ENCODE results near the gene NHERF1.

Gene NHERF1

DNA sequence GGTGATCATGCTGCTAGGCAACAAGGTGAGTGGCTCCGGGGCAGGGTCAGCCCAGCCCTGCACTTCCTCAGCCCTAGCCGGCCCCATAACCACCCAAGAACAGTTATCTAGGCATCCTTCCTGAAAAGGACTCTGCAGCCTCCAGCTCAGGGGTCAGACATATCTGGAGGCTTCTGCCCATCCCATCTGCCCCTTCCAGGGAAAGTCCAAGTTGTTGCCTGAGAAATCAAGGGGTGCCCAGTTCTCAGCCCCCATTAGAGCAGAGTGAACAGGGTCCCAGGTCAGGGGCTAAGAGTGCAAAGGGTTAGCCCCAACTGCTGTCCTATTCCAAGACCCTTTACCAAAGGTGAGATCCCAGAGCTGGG, 4.1 kb upstream of the NHERF1 start:
- peaks cover 15% of the 10 kb centered on the region for H3K4me1 ChIP-seq (ENCODE audit: control insufficient read depth, insufficient read depth, low read length)
- H3K27me3 ChIP-seq (ENCODE audit: control insufficient read depth, insufficient read depth, low read length): no peaks in the 10 kb centered on the region
- no peaks in the 10 kb centered on the region for H3K9me3 ChIP-seq (ENCODE audit: control insufficient read depth, insufficient read depth, low read length)
- no peak overlapping the region for H3K9ac ChIP-seq (ENCODE audit: low read depth, low read length)
- no peak overlapping the region for H3K4me3 ChIP-seq (ENCODE audit: low read depth, low read length)
- H3K36me3 ChIP-seq (ENCODE audit: control insufficient read depth, insufficient read depth, low read length): peaks cover 3% of the 10 kb centered on the region

DNA sequence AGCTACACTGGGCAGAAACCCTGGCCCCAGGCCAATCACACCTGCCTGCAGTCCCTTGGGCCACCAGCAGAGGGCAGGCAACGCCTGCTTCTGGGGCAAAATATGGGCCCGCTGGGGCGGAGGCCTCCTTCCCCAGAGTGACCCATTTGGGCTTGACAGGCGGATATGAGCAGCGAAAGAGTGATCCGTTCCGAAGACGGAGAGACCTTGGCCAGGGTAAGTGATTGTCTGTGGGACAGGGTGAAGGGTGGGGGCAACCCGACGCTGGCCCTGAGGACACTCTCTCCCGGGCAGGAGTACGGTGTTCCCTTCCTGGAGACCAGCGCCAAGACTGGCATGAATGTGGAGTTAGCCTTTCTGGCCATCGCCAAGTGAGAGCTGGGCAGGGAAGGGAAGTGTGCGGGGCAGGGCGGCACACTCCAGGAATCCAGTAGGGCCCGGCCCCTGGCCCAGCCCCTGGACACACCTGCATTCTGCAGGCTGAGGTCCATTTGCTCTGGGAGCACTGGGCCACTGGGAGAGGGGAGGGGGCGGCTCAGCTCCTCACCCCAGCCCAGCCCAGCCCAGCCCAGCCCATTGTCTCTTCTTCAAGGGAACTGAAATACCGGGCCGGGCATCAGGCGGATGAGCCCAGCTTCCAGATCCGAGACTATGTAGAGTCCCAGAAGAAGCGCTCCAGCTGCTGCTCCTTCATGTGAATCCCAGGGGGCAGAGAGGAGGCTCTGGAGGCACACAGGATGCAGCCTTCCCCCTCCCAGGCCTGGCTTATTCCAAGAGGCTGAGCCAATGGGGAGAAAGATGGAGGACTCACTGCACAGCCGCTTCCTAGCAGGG, 3.5 kb upstream of the NHERF1 start:
- peak overlapping the region; percentile 49 for H3K4me3 ChIP-seq (ENCODE audit: low read depth, low read length)
- H3K4me1 ChIP-seq (ENCODE audit: control insufficient read depth, insufficient read depth, low read length): peaks cover 15% of the 10 kb centered on the region
- H3K9me3 ChIP-seq (ENCODE audit: control insufficient read depth, insufficient read depth, low read length): no peaks in the 10 kb centered on the region
- H3K9ac ChIP-seq (ENCODE audit: low read depth, low read length): no peak overlapping the region
- no peaks in the 10 kb centered on the region for H3K27me3 ChIP-seq (ENCODE audit: control insufficient read depth, insufficient read depth, low read length)
- peaks cover 3% of the 10 kb centered on the region for H3K36me3 ChIP-seq (ENCODE audit: control insufficient read depth, insufficient read depth, low read length)

DNA sequence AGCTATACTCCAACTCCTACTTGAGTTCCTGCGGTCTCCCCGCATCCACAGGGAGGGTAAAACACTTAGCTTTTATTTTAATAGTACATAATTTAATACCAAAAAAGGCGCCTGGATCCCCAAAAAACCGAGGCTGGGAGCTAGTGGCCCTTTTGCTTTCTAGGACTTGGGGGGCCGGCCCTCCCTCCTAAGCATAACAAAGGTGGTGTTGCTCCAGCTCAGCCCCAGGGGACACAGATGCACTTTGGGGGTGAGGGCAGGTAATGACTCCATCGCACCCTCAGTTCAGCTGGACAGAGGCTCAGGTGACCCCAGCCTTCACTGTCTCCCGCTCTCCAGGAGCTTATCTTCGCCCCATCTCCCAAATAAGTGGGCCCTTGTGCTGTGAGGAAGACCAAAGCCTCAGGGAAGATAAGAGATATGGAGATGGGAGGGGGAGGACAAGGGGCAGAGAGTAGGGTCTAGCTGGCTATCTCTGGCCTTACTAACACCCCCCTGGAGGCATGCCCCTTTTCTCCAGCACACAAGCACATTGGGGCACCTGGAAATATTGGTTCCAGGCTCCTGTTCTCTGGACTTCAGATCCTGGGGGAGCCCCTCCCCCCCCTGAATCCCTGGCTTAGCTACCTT, 2.8 kb upstream of the NHERF1 start:
- H3K36me3 ChIP-seq (ENCODE audit: control insufficient read depth, insufficient read depth, low read length): peaks cover 3% of the 10 kb centered on the region
- H3K9ac ChIP-seq (ENCODE audit: low read depth, low read length): no peak overlapping the region
- H3K4me1 ChIP-seq (ENCODE audit: control insufficient read depth, insufficient read depth, low read length): peaks cover 18% of the 10 kb centered on the region
- no peaks in the 10 kb centered on the region for H3K9me3 ChIP-seq (ENCODE audit: control insufficient read depth, insufficient read depth, low read length)
- H3K27me3 ChIP-seq (ENCODE audit: control insufficient read depth, insufficient read depth, low read length): no peaks in the 10 kb centered on the region
- peak overlapping the region; percentile 18 for H3K4me3 ChIP-seq (ENCODE audit: low read depth, low read length)

DNA sequence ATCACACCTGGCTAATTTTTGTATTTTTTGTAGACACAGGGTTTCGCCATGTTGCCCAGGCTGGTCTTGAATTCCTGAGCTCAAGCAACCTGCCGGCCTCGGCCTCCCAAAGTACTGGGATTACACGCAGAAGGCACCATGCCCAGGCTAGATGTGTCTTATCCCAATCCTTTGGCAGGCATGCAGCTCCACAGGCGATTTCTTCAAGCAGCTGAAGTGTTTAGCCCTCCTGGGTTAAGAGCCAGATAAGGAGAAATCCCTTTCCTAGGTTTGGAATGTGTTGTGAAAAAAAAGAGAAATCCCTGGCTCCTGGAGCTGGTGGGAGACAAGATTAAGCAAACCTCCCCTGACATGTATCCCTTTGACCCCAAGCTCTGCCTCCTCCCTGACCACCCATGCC, 2.1 kb upstream of the NHERF1 start:
- no peak overlapping the region for H3K9ac ChIP-seq (ENCODE audit: low read depth, low read length)
- H3K27me3 ChIP-seq (ENCODE audit: control insufficient read depth, insufficient read depth, low read length): no peaks in the 10 kb centered on the region
- H3K9me3 ChIP-seq (ENCODE audit: control insufficient read depth, insufficient read depth, low read length): no peaks in the 10 kb centered on the region
- peaks cover 25% of the 10 kb centered on the region for H3K4me1 ChIP-seq (ENCODE audit: control insufficient read depth, insufficient read depth, low read length)
- no peak overlapping the region for H3K4me3 ChIP-seq (ENCODE audit: low read depth, low read length)
- H3K36me3 ChIP-seq (ENCODE audit: control insufficient read depth, insufficient read depth, low read length): peaks cover 6% of the 10 kb centered on the region

DNA sequence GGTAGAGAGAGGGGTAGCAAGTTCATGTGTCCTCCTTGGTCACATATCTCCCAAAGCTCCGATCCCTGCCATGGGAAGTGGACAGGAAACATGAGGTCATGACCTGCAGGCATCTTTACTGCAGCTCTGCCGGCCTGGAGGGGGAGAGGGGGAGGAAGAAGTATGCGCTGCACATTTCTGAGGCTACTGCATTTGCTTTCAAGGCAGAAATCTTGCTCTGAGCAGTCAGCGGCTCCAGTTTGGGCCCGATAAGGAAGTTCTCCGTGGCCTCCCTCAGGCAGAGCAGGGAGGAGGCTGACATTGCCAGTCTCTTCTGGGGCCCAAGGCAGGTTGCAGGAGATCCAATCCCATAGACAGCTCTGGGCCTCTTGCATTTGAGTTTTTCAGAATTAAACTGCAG, 1.5 kb upstream of the NHERF1 start:
- Histone ChIP-seq H3K4me3 (ENCODE audit: low read depth, low read length) (no peak overlapping the region), H3K9me3 (ENCODE audit: control insufficient read depth, insufficient read depth, low read length) (no peaks in the 10 kb centered on the region), H3K36me3 (ENCODE audit: control insufficient read depth, insufficient read depth, low read length) (peaks cover 6% of the 10 kb centered on the region), H3K27me3 (ENCODE audit: control insufficient read depth, insufficient read depth, low read length) (no peaks in the 10 kb centered on the region), H3K9ac (ENCODE audit: low read depth, low read length) (no peak overlapping the region), H3K4me1 (ENCODE audit: control insufficient read depth, insufficient read depth, low read length) (peaks cover 25% of the 10 kb centered on the region)

DNA sequence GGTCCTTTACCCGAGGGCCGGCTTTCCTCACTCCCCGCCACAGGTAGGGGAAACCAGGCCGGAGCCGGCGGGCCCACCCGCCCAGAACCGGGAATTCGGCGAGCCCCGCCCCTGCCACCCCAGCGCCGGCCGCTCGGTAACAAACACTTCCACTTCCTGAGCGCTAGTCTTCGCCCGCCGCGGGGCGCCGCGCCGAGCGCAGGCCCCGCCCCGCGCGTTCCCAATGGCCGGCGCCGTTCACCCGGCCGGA, 224 bp upstream of the NHERF1 start:
- peak overlapping the region; percentile 32 for H3K4me3 ChIP-seq (ENCODE audit: low read depth, low read length)
- H3K9me3 ChIP-seq (ENCODE audit: control insufficient read depth, insufficient read depth, low read length): no peaks in the 10 kb centered on the region
- peaks cover 6% of the 10 kb centered on the region for H3K36me3 ChIP-seq (ENCODE audit: control insufficient read depth, insufficient read depth, low read length)
- H3K27me3 ChIP-seq (ENCODE audit: control insufficient read depth, insufficient read depth, low read length): no peaks in the 10 kb centered on the region
- no peak overlapping the region for H3K9ac ChIP-seq (ENCODE audit: low read depth, low read length)
- H3K4me1 ChIP-seq (ENCODE audit: control insufficient read depth, insufficient read depth, low read length): peaks cover 25% of the 10 kb centered on the region

DNA sequence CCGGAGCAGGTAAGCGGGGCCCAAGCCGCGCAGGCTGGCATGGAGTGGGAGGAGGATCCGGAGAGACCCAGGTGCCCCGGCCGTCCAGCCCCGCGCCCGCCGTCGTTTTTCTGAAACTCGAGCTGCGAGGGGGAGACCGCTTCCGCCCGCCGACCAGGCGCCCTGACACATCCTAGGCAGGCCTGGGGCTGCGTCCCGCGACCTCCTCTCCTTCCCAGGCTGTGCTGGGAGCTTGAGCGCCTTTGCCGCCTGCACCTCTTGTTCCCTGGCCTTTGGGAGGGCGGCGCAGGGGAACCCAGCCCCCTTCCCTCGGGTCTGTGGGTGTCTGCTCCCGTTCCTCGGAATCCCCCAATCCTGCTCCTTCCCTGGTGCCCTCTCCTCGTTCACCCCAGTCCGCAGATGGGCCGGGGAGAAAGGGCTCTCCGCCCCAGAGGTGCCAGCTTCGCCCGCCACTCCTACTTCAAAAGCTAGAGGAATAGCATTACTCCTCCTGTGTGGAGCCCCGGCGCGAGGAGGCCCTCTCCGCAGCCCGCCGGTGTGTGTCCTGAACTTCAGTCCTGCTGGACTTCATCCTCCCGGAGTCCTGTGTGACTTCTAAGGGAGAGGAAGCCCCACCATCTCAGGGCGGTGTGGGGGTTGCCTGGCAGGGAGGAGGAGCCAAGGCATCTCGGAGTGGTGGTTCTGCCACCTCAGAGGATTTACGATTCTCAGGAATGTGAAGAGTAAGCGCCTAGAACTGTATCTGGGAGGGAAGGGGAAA, 1.0 kb downstream of the NHERF1 start:
- H3K9me3 ChIP-seq (ENCODE audit: control insufficient read depth, insufficient read depth, low read length): no peaks in the 10 kb centered on the region
- no peaks in the 10 kb centered on the region for H3K27me3 ChIP-seq (ENCODE audit: control insufficient read depth, insufficient read depth, low read length)
- peaks cover 6% of the 10 kb centered on the region for H3K36me3 ChIP-seq (ENCODE audit: control insufficient read depth, insufficient read depth, low read length)
- peak overlapping the region; percentile 73 for H3K9ac ChIP-seq (ENCODE audit: low read depth, low read length)
- peaks cover 25% of the 10 kb centered on the region for H3K4me1 ChIP-seq (ENCODE audit: control insufficient read depth, insufficient read depth, low read length)
- H3K4me3 ChIP-seq (ENCODE audit: low read depth, low read length): peak overlapping the region; percentile 87

DNA sequence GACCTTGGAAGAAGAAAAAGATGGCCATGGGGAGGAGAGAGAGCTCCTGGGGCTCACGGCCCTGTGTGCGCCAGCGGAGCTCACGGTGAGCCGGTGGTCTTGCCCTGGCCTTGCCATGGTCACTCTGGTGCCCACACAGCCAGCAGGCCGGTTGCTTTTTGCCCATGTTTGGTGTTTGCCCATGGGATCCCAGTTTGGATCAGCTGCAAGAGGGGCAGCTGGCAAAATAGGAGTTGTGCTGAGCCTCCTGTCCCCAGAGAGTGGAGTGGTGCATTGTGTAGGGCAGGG, 1.6 kb downstream of the NHERF1 start:
- H3K4me1 ChIP-seq (ENCODE audit: control insufficient read depth, insufficient read depth, low read length): peaks cover 25% of the 10 kb centered on the region
- peak overlapping the region; percentile 54 for H3K9ac ChIP-seq (ENCODE audit: low read depth, low read length)
- no peaks in the 10 kb centered on the region for H3K9me3 ChIP-seq (ENCODE audit: control insufficient read depth, insufficient read depth, low read length)
- peaks cover 6% of the 10 kb centered on the region for H3K36me3 ChIP-seq (ENCODE audit: control insufficient read depth, insufficient read depth, low read length)
- no peaks in the 10 kb centered on the region for H3K27me3 ChIP-seq (ENCODE audit: control insufficient read depth, insufficient read depth, low read length)
- H3K4me3 ChIP-seq (ENCODE audit: low read depth, low read length): peak overlapping the region; percentile 87

DNA sequence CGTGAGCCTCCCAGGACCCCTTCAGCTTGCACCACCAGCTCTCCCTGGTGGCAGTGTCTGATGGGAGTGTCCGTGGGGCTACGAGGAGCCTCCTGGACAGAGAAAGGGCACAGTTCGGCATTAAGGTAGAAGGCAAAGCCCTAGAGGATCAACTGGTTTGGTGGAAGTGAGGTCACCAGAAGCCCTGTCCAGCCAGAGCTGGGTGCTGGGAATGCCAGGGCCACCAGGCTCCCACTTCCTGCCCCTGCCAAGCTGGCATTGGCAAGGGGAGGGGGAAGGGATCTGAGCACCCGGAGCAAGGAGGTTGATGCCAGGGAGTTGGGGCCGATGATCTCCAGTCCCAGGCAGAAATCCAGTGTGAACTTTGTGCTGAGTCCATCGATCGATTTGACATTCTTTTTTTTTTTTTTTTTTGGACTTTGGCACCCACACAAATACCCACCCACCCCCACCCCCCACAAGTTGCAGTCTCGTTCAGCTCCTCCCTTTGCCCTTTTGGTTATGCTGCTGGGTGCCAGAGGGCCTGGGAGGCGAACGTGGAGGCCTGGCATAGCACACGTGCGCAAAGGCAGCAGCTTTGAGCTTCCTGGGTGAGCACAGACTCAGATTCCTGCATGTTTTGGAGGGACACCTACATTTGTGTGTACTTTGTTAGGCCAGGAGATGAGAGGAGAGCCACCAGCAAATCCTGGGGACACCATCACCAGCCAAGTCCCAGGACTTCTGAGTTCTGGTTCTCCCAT, 2.1 kb downstream of the NHERF1 start:
- no peaks in the 10 kb centered on the region for H3K9me3 ChIP-seq (ENCODE audit: control insufficient read depth, insufficient read depth, low read length)
- H3K4me1 ChIP-seq (ENCODE audit: control insufficient read depth, insufficient read depth, low read length): peaks cover 24% of the 10 kb centered on the region
- H3K27me3 ChIP-seq (ENCODE audit: control insufficient read depth, insufficient read depth, low read length): no peaks in the 10 kb centered on the region
- peaks cover 6% of the 10 kb centered on the region for H3K36me3 ChIP-seq (ENCODE audit: control insufficient read depth, insufficient read depth, low read length)
- peak overlapping the region; percentile 87 for H3K4me3 ChIP-seq (ENCODE audit: low read depth, low read length)
- H3K9ac ChIP-seq (ENCODE audit: low read depth, low read length): peak overlapping the region; percentile 54

DNA sequence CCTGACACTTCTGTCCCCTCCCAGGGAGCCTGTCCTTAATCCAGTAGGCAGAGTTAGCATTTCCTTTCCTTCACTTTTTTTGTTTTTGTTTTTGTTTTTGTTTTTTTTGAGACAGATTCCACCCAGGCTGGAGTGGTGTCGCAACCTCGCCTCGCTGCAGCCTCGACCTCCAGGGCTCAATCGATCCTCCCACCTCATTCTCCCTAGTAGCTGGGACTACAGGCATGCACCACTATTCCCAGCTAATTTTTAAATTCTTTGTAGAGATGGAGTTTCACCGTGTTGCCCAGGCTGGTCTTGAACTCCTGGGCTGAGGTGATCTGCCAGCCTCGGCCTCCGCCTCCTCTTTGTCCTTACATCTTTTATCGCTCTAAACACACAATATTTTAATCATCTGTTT, 4.0 kb downstream of the NHERF1 start:
- H3K9me3 ChIP-seq (ENCODE audit: control insufficient read depth, insufficient read depth, low read length): no peaks in the 10 kb centered on the region
- H3K27me3 ChIP-seq (ENCODE audit: control insufficient read depth, insufficient read depth, low read length): no peaks in the 10 kb centered on the region
- peaks cover 6% of the 10 kb centered on the region for H3K36me3 ChIP-seq (ENCODE audit: control insufficient read depth, insufficient read depth, low read length)
- H3K4me3 ChIP-seq (ENCODE audit: low read depth, low read length): no peak overlapping the region
- H3K4me1 ChIP-seq (ENCODE audit: control insufficient read depth, insufficient read depth, low read length): peaks cover 9% of the 10 kb centered on the region
- H3K9ac ChIP-seq (ENCODE audit: low read depth, low read length): no peak overlapping the region

DNA sequence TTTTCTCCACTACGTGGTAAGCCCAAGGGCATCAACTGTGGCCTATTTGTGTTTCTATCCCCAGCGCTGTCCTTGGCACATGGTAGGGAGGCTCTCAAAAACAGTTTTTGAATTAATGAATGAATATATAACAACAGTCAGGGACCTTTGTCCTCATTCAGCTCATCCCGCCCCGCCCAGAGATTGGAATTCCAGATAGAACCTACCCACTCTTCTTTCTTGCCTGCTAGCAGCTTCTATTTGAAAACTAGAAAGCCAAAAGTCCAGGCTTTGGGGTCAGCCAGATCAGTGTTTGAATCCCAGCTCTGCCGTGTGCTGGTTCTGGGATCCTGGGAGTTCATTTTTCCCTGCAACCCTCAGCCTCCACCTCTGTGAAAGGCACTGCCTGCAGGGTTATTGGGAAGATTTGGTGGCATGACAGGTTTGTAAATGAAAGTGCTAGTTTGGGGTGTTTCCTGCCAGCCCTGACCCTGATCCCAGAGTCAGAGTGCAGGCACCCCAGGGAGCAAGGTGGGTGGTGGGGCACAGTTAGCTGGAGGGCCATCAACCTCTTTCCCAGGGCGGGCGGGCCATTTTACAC, 4.5 kb downstream of the NHERF1 start:
- H3K27me3 ChIP-seq (ENCODE audit: control insufficient read depth, insufficient read depth, low read length): no peaks in the 10 kb centered on the region
- H3K4me3 ChIP-seq (ENCODE audit: low read depth, low read length): no peak overlapping the region
- no peak overlapping the region for H3K9ac ChIP-seq (ENCODE audit: low read depth, low read length)
- H3K4me1 ChIP-seq (ENCODE audit: control insufficient read depth, insufficient read depth, low read length): peaks cover 9% of the 10 kb centered on the region
- no peaks in the 10 kb centered on the region for H3K9me3 ChIP-seq (ENCODE audit: control insufficient read depth, insufficient read depth, low read length)
- H3K36me3 ChIP-seq (ENCODE audit: control insufficient read depth, insufficient read depth, low read length): peaks cover 6% of the 10 kb centered on the region

Data from iPS-15b (cell line).